ENCODE measurements around the gene DACT2. TPM values are rescaled to one million over a fixed set of nuclear protein-coding genes. Genes with fewer than 3 reads are reported as not detected.

Gene DACT2
- total RNA-seq, 1 experiment from 2014 or later, result 4.9 TPM

DNA sequence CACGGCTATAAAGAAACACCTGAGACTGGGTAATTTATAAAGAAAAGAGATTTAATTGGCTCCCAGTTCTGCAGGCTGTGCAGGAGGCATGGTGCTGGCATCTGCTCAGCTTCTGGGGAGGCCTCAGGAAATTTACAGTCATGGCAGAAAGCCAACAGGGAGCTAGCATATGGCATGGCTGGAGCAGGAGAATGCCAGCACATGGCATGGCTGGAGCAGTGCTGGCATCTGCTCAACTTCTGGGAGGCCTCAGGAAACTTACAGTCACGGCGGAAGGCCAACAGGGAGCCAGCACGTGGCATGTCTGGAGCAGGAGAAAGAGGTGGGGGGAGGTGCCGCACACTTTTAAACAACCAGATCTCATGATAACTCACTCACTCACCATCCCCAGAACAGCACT lies 32.5 kb upstream of the DACT2 start:
- TF ChIP-seq TEAD1 (CRISPR knock-in tag; IDR thresholded peaks at IDR 0.05), result no peak
- TF ChIP-seq, protein P1, sequence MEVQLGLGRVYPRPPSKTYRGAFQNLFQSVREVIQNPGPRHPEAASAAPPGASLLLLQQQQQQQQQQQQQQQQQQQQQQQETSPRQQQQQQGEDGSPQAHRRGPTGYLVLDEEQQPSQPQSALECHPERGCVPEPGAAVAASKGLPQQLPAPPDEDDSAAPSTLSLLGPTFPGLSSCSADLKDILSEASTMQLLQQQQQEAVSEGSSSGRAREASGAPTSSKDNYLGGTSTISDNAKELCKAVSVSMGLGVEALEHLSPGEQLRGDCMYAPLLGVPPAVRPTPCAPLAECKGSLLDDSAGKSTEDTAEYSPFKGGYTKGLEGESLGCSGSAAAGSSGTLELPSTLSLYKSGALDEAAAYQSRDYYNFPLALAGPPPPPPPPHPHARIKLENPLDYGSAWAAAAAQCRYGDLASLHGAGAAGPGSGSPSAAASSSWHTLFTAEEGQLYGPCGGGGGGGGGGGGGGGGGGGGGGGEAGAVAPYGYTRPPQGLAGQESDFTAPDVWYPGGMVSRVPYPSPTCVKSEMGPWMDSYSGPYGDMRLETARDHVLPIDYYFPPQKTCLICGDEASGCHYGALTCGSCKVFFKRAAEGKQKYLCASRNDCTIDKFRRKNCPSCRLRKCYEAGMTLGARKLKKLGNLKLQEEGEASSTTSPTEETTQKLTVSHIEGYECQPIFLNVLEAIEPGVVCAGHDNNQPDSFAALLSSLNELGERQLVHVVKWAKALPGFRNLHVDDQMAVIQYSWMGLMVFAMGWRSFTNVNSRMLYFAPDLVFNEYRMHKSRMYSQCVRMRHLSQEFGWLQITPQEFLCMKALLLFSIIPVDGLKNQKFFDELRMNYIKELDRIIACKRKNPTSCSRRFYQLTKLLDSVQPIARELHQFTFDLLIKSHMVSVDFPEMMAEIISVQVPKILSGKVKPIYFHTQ (CRISPR knock-in tag; IDR thresholded peaks at IDR 0.05), result no peak
- no peak for TF ChIP-seq TP53 (CRISPR knock-in tag; IDR thresholded peaks at IDR 0.05)
- CTCF ChIA-PET, result no interaction called here

GRCh38 chr6:168349718-168350210 lies 30.2 kb upstream of the DACT2 start:
- no peak overlapping the region for H3K27ac Mint-ChIP-seq

More for the DNA sequence above, 32.5 kb upstream of the DACT2 start:
- H3K27me3 Mint-ChIP-seq (ENCODE audit: low read depth), result no peaks in the 10 kb centered on the region; the same call in 1 of the 2 replicates
- H3K9me3 Mint-ChIP-seq, result peaks cover 10% of the 10 kb centered on the region; the same call in 1 of the 2 replicates
- ATAC-seq, result no peak
- DNase-seq (ENCODE audit: low spot score), result no peak
- POLR2A ChIA-PET, result no interaction called here
- H3K36me3 Mint-ChIP-seq, result no peaks in the 10 kb centered on the region
- H3K4me3 Mint-ChIP-seq, result no peak overlapping the region
- H3K4me1 Mint-ChIP-seq, result no peaks in the 10 kb centered on the region
- no peak overlapping the region for H3K27ac Mint-ChIP-seq

GRCh38 chr6:168348186-168348585 lies 28.6 kb upstream of the DACT2 start:
- Mint-ChIP-seq H3K27me3 (ENCODE audit: low read depth) (no peaks in the 10 kb centered on the region; the same call in 1 of the 2 replicates), H3K27ac (no peak overlapping the region), H3K4me3 (no peak overlapping the region), H3K4me1 (peaks cover 7% of the 10 kb centered on the region), H3K9me3 (peaks cover 10% of the 10 kb centered on the region; the same call in 1 of the 2 replicates), H3K36me3 (no peaks in the 10 kb centered on the region)
- ATAC-seq (no peak), DNase-seq (ENCODE audit: low spot score) (no peak)
- TF ChIP-seq ZNF121 (CRISPR knock-in tag; IDR thresholded peaks at IDR 0.05) (no peak), IRF1 (CRISPR knock-in tag; IDR thresholded peaks at IDR 0.05) (no peak)
- TF ChIP-seq, protein P2, sequence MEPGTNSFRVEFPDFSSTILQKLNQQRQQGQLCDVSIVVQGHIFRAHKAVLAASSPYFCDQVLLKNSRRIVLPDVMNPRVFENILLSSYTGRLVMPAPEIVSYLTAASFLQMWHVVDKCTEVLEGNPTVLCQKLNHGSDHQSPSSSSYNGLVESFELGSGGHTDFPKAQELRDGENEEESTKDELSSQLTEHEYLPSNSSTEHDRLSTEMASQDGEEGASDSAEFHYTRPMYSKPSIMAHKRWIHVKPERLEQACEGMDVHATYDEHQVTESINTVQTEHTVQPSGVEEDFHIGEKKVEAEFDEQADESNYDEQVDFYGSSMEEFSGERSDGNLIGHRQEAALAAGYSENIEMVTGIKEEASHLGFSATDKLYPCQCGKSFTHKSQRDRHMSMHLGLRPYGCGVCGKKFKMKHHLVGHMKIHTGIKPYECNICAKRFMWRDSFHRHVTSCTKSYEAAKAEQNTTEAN (CRISPR knock-in tag; IDR thresholded peaks at IDR 0.05), result no peak
- CTCF ChIA-PET, result interaction anchor here (1.0 to 1.7 kb wide), 2 partner anchors 15 to 147 kb away, joined by 3 to 6 read pairs; no protein-coding TSS in a partner anchor
- POLR2A ChIA-PET, result no interaction called here

More at GRCh38 chr6:168349718-168350210, 30.2 kb upstream of the DACT2 start:
- ChIA-PET POLR2A (no interaction called here), CTCF (no interaction called here)
- ATAC-seq, result no peak
- Mint-ChIP-seq H3K27me3 (ENCODE audit: low read depth) (no peaks in the 10 kb centered on the region; the same call in 1 of the 2 replicates), H3K4me3 (no peak overlapping the region), H3K4me1 (peaks cover 3% of the 10 kb centered on the region), H3K36me3 (no peaks in the 10 kb centered on the region), H3K9me3 (peaks cover 10% of the 10 kb centered on the region; the same call in 1 of the 2 replicates)
- TF ChIP-seq RELA (CRISPR knock-in tag; IDR thresholded peaks at IDR 0.05; ENCODE audit: borderline replicate concordance) (no peak), FOXK1 (CRISPR knock-in tag; IDR thresholded peaks at IDR 0.05) (no peak), TCF7 (CRISPR knock-in tag; IDR thresholded peaks at IDR 0.05; ENCODE audit: low read depth) (no peak), JAZF1 (CRISPR knock-in tag; IDR thresholded peaks at IDR 0.05) (no peak), ZMAT4 (CRISPR knock-in tag; IDR thresholded peaks at IDR 0.05) (no peak), MYBL2 (CRISPR knock-in tag; IDR thresholded peaks at IDR 0.05) (no peak), ESRRA (CRISPR knock-in tag; IDR thresholded peaks at IDR 0.05; ENCODE audit: borderline replicate concordance) (no peak), ATF1 (CRISPR knock-in tag; IDR thresholded peaks at IDR 0.05) (no peak), ZBTB21 (CRISPR knock-in tag; IDR thresholded peaks at IDR 0.05; ENCODE audit: borderline replicate concordance) (no peak), PRRX2 (CRISPR knock-in tag; IDR thresholded peaks at IDR 0.05) (no peak), NR3C1 (CRISPR knock-in tag; conservative IDR thresholded peaks at IDR 0.05; ENCODE audit: low read depth) (no peak)
- TF ChIP-seq, protein P3, sequence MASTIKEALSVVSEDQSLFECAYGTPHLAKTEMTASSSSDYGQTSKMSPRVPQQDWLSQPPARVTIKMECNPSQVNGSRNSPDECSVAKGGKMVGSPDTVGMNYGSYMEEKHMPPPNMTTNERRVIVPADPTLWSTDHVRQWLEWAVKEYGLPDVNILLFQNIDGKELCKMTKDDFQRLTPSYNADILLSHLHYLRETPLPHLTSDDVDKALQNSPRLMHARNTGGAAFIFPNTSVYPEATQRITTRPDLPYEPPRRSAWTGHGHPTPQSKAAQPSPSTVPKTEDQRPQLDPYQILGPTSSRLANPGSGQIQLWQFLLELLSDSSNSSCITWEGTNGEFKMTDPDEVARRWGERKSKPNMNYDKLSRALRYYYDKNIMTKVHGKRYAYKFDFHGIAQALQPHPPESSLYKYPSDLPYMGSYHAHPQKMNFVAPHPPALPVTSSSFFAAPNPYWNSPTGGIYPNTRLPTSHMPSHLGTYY (CRISPR knock-in tag; IDR thresholded peaks at IDR 0.05), result no peak
- TF ChIP-seq, protein P2 (CRISPR knock-in tag; IDR thresholded peaks at IDR 0.05), result no peak
- no peak for DNase-seq (ENCODE audit: low spot score)
